MM.1S (cell line): ENCODE data around the gene BORCS6.

Experiments used
- DNase-seq: peaks from one replicate; pipeline ENCODE4 v3.0.0-alpha.2; 2015
- H2AFZ ChIP-seq: fragments of 300-600 bp; sonication (generic); 2 replicates; pipeline ENCODE4 v1.6.0; 2016; ENCODE audit warnings: antibody characterized with exemption, low read length
- H3F3A ChIP-seq: fragments of 300-600 bp; sonication (generic); 2 replicates; pipeline ENCODE4 v1.6.1; 2016; ENCODE audit warnings: mild to moderate bottlenecking, antibody characterized with exemption, low read length, moderate library complexity, mixed read lengths; ENCODE audit not compliant: insufficient read depth
- H3K27ac ChIP-seq: fragments of 300-600 bp; sonication (generic); 2 replicates; pipeline ENCODE4 v1.5.1; 2016; ENCODE audit warnings: mild to moderate bottlenecking, low read length
- H3K27me3 ChIP-seq: fragments of 300-600 bp; sonication (generic); replicated peaks from 2 replicates; pipeline ENCODE4 v1.6.0; 2016; ENCODE audit warnings: low read length; ENCODE audit not compliant: insufficient read depth
- H3K36me3 ChIP-seq: fragments of 300-600 bp; sonication (generic); replicated peaks from 2 replicates; pipeline ENCODE4 v1.6.1; 2016; ENCODE audit warnings: mild to moderate bottlenecking, low read length, mixed read lengths; ENCODE audit not compliant: insufficient read depth
- H3K4me1 ChIP-seq: fragments of 300-600 bp; sonication (generic); 2 replicates; pipeline ENCODE4 v1.6.1; 2016; ENCODE audit warnings: low read length, mixed read lengths
- H3K4me2 ChIP-seq: fragments of 300-600 bp; sonication (generic); 2 replicates; pipeline ENCODE4 v1.6.0; 2016; ENCODE audit warnings: low read depth, low read length
- H3K4me3 ChIP-seq: fragments of 300-600 bp; sonication (generic); 2 replicates; pipeline ENCODE4 v1.5.1; 2016; ENCODE audit warnings: low read length, mixed read lengths
- H3K79me2 ChIP-seq: fragments of 300-600 bp; sonication (generic); 2 replicates; pipeline ENCODE4 v1.6.1; 2016; ENCODE audit warnings: mixed run types, low read length, mixed read lengths
- H3K9ac ChIP-seq: fragments of 300-600 bp; sonication (generic); 2 replicates; pipeline ENCODE4 v1.6.1; 2016; ENCODE audit warnings: low read length, mixed read lengths
- H3K9me2 ChIP-seq: fragments of 300-600 bp; sonication (generic); replicated peaks from 2 replicates; pipeline ENCODE4 v1.6.1; 2016; ENCODE audit warnings: mild to moderate bottlenecking, low read length, mixed read lengths; ENCODE audit not compliant: insufficient read depth
- H3K9me3 ChIP-seq: fragments of 300-600 bp; sonication (generic); replicated peaks from 2 replicates; pipeline ENCODE4 v1.6.1; 2016; ENCODE audit warnings: mild to moderate bottlenecking, low read length, mixed read lengths; ENCODE audit not compliant: insufficient read depth
- H4K20me1 ChIP-seq: fragments of 300-600 bp; sonication (generic); 2 replicates; pipeline ENCODE4 v1.6.1; 2016; ENCODE audit warnings: mild to moderate bottlenecking, low read length, moderate library complexity, mixed read lengths; ENCODE audit not compliant: insufficient read depth
- CTCF ChIP-seq: fragments of 300-600 bp; sonication (generic); IDR thresholded peaks from 2 replicates; pipeline ENCODE4 v1.5.1; 2016; ENCODE audit warnings: antibody characterized with exemption, low read length, mixed read lengths
- EZH2 ChIP-seq: fragments of 300-600 bp; sonication (generic); optimal IDR thresholded peaks from 2 replicates; pipeline ENCODE3; 2017; ENCODE audit warnings: low read depth, mild to moderate bottlenecking, antibody characterized with exemption, low read length, mixed read lengths
- EZH2phosphoT487 ChIP-seq: fragments of 300-600 bp; sonication (generic); IDR thresholded peaks from 2 replicates; pipeline ENCODE4 v1.6.1; 2018; ENCODE audit warnings: antibody characterized with exemption, low read length

Gene BORCS6

GRCh38 chr17:8227238-8227581 is 37.2 kb upstream of the BORCS6 start:
- Histone ChIP-seq H3F3A (peaks cover 18% of the 10 kb centered on the region), H4K20me1 (no peaks in the 10 kb centered on the region), H3K9me2 (no peaks in the 10 kb centered on the region), H3K4me2 (no peak overlapping the region), H3K9me3 (no peaks in the 10 kb centered on the region), H3K27me3 (no peaks in the 10 kb centered on the region), H3K9ac (no peak overlapping the region), H2AFZ (no peak overlapping the region), H3K4me1 (peaks cover 5% of the 10 kb centered on the region; the same call in 1 of the 2 replicates), H3K36me3 (0 out of 2 replicates have a peak, but pooled peaks cover 22% of the 10 kb centered on the region), H3K4me3 (no peak overlapping the region), H3K27ac (no peak overlapping the region), H3K79me2 (no peaks in the 10 kb centered on the region)
- TF ChIP-seq EZH2, result no peak
- TF ChIP-seq CTCF, result no peak
- TF ChIP-seq EZH2phosphoT487, result no peak
- DNase-seq, result no peak

DNA sequence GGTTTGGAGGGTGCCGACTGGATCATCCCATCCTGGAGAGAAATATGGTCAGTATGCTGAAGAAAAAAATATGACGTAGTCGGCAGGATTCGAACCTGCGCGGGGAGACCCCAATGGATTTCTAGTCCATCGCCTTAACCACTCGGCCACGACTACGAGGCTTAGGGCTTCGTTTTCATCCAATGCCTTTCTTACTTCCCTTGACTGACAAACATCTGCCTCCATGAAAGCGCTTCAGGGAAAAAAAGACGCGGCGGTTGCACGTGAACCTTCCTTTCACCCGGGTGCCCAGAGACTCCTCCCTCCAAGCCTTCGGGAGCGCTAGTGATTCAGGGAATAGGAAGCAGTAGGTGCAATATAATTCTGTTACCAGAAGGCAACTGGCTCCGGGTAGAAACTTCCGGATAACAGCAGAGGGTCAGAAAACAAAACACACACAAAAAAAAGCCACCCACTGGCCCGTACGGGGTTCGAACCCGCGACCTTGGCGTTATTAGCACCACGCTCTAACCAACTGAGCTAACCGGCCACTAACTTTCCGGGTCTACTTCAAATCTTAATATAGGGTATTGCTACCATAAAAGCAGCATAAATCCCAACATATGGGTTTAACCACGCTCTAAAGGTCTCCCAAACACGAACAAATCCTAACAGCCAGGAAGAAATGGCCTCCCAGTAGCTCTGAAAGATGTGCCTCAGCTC is 36.7 kb upstream of the BORCS6 start:
- Histone ChIP-seq H2AFZ (no peak overlapping the region), H3F3A (peaks cover 23% of the 10 kb centered on the region), H3K9me3 (no peaks in the 10 kb centered on the region), H3K4me3 (no peak overlapping the region), H3K79me2 (no peaks in the 10 kb centered on the region), H3K27me3 (no peaks in the 10 kb centered on the region), H3K9me2 (no peaks in the 10 kb centered on the region), H3K4me1 (peaks cover 5% of the 10 kb centered on the region; the same call in 1 of the 2 replicates), H4K20me1 (no peaks in the 10 kb centered on the region), H3K9ac (no peak overlapping the region), H3K27ac (no peak overlapping the region), H3K36me3 (0 out of 2 replicates have a peak, but pooled peaks cover 22% of the 10 kb centered on the region), H3K4me2 (no peak overlapping the region)
- no peak for DNase-seq
- TF ChIP-seq EZH2phosphoT487 (no peak), CTCF (no peak), EZH2 (no peak)

DNA sequence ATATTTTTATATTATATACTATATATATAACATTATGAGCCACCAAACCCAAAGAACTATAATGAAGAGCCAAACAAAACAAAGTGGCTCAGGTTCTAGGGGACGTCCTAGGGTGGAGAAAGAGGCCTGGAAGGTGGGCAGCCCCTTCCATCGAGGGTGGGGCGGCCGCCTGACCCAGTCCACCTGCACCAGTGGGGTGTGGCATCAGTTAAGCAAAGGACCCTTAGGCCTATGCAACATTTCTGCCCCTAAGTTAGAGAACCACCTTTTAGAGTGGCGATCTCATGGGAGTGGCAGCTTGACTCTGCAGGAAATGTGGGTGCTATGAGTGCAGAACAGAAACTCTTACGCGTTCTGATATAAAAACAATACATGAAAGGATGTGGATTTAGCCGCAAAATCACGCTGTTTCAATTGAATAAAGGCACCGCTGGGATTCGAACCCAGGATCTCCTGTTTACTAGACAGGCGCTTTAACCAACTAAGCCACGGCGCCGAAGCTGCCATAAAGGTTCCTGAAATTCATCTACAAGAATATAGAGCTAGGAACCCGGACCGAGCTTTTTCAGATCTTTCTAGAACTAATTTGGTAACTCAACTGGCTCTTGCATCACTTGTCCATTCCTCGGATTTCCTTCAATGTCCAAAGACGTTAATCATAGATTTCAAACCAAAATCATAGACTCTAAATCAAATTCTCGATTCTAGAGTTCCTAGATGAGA is 36.0 kb upstream of the BORCS6 start:
- no peak overlapping the region for H3K27ac ChIP-seq

More for the DNA sequence above, 36.0 kb upstream of the BORCS6 start:
- Histone ChIP-seq H3K36me3 (0 out of 2 replicates have a peak, but pooled peaks cover 17% of the 10 kb centered on the region), H3K4me2 (no peak overlapping the region), H3K4me1 (peaks cover 5% of the 10 kb centered on the region; the same call in 1 of the 2 replicates), H3K9me3 (no peaks in the 10 kb centered on the region), H3K27me3 (no peaks in the 10 kb centered on the region), H3K79me2 (no peaks in the 10 kb centered on the region), H3F3A (peaks cover 30% of the 10 kb centered on the region), H4K20me1 (no peaks in the 10 kb centered on the region), H3K9me2 (no peaks in the 10 kb centered on the region), H2AFZ (no peak overlapping the region), H3K4me3 (no peak overlapping the region), H3K9ac (no peak overlapping the region)
- no peak for DNase-seq
- TF ChIP-seq EZH2phosphoT487 (no peak), CTCF (no peak)
